SK-N-MC (cell line): ENCODE results near the gene PEX11B.
"Not testable (repeated sequence)": the region's sequence is repeated elsewhere in the genome, so short reads cannot be mapped to it uniquely, and the experiment has no call there.

Experiments used
- DNase-seq: peaks from one replicate; pipeline ENCODE4 v3.0.0-alpha.2; 2011; ENCODE audit warnings: low read depth, low spot score
- H3K27ac ChIP-seq: fragments of 200-600 bp; sonication (generic); 2 replicates; pipeline ENCODE4 v1.5.1; 2016; ENCODE audit warnings: mixed run types
- H3K36me3 ChIP-seq: fragments of 200-600 bp; sonication (generic); 2 replicates; pipeline ENCODE4 v1.6.1; 2017; ENCODE audit warnings: antibody characterized with exemption, low read length, mixed read lengths; ENCODE audit not compliant: insufficient read depth
- H3K4me3 ChIP-seq: fragments of 200-600 bp; sonication (generic); 2 replicates; pipeline ENCODE4 v1.5.1; 2016
- H3K9ac ChIP-seq: fragments of 200-600 bp; sonication (generic); 2 replicates; pipeline ENCODE4 v1.8.0; 2017; ENCODE audit warnings: mixed run types, mixed read lengths; ENCODE audit not compliant: insufficient read length
- H3K9me3 ChIP-seq: fragments of 200-600 bp; sonication (generic); 2 replicates; pipeline ENCODE4 v1.6.1; 2017; ENCODE audit warnings: low read depth, mild to moderate bottlenecking, antibody characterized with exemption, low read length, moderate library complexity, mixed read lengths
- EZH2 ChIP-seq: fragments of 200-600 bp; sonication (generic); IDR thresholded peaks from one replicate; pipeline ENCODE4 v1.6.1; 2017; ENCODE audit warnings: antibody characterized with exemption
- FOXP2 ChIP-seq: optimal IDR thresholded peaks from 2 replicates; pipeline ENCODE3; 2011; ENCODE audit warnings: mild to moderate bottlenecking, moderate library complexity; ENCODE audit not compliant: insufficient read depth; ENCODE audit errors: extremely low read length, control extremely low read depth
- POLR2AphosphoS5 ChIP-seq: IDR thresholded peaks from 2 replicates; pipeline ENCODE4 v1.6.1; 2012; ENCODE audit warnings: mild to moderate bottlenecking, low read depth, low read length, borderline replicate concordance

PEX11B gene

DNA sequence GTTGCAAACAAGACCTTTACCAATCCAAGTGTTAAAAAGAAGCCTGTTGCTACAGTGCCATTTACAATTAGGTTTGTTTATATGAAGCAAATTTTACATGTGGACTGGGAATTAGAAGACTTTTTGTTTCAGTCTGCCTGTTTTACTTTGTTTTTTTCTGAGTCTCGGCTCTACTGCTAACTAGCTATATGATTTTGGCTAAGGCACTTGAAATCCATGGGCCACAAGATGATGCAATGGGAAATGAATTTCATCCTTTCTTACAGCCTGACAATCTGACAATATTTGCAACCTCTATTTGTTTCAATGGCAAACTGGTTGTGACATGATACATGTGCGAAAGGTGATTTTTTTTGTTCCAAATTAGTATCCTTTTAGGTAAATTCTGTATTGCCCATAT lies 3.7 kb upstream of the PEX11B start:
- peak overlapping the region; percentile 57; the same call in 1 of the 2 replicates for H3K27ac ChIP-seq
- no peak overlapping the region for H3K4me3 ChIP-seq
- TF ChIP-seq EZH2: no peak
- TF ChIP-seq POLR2AphosphoS5: no peak
- TF ChIP-seq FOXP2: no peak
- DNase-seq: no peak
- no peak overlapping the region for H3K9ac ChIP-seq
- H3K36me3 ChIP-seq: peaks cover 21% of the 10 kb centered on the region
- no peaks in the 10 kb centered on the region for H3K9me3 ChIP-seq

DNA sequence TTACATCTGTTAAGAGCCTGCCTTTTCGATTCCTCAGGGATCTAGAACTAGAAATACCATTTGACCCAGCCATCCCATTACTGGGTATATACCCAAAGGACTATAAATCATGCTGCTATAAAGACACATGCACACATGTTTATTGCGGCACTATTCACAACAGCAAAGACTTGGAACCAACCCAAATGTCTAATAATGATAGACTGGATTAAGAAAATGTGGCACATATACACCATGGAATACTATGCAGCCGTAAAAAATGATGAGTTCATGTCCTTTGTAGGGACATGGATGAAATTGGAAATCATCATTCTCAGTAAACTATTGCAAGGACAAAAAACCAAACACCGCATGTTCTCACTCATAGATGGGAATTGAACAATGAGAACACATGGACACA lies 1.8 kb upstream of the PEX11B start:
- not testable (repeated sequence) for H3K4me3 ChIP-seq

DNA sequence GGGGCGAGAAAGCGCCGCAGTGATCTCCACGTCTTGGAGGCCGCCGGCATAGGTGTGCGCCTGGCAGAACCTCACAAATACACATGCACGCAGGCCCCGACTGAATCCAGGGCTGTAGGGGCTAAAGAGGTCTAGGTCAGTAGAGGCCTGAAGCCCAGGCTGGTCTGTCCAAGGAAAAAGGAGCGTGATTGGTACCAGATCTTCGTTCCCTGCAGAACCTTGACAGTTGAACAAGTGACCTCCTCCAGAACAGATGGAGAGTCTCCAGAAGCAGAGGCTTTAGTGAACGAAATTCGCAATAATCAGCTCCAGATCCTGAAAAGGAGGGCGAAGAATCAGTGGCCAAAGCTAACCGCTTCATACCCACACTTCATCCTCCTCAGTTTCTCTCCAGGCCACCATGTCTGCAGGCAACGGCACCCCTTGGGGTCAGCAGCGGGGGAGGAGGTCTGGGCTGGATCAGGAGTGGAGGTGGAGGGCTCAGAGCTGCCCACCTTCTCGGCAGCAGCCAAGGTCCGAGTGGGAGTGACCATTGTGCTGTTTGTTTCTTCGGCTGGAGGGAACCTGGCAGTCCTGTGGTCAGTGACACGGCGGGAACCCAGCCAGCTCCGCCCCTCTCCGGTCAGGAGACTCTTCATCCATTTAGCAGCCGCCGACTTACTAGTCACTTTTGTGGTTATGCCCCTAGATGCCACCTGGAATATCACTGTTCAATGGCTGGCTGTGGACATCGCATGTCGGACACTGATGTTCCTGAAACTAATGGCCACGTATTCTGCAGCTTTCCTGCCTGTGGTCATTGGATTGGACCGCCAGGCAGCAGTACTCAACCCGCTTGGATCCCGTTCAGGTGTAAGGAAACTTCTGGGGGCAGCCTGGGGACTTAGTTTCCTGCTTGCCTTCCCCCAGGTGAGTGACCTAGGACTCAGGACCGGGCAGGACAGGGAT lies 749 bp upstream of the PEX11B start:
- Histone ChIP-seq H3K4me3 (peak overlapping the region; percentile 90), H3K27ac (peak overlapping the region; percentile 84), H3K9me3 (no peaks in the 10 kb centered on the region), H3K9ac (peak overlapping the region; percentile 87), H3K36me3 (peaks cover 9% of the 10 kb centered on the region)
- TF ChIP-seq EZH2 (no peak), FOXP2 (no peak), POLR2AphosphoS5 (no peak)
- no peak for DNase-seq

More for the DNA sequence above, 1.8 kb upstream of the PEX11B start:
- H3K9me3 ChIP-seq, H3K9ac ChIP-seq, H3K27ac ChIP-seq, H3K36me3 ChIP-seq, DNase-seq: not testable (repeated sequence)

DNA sequence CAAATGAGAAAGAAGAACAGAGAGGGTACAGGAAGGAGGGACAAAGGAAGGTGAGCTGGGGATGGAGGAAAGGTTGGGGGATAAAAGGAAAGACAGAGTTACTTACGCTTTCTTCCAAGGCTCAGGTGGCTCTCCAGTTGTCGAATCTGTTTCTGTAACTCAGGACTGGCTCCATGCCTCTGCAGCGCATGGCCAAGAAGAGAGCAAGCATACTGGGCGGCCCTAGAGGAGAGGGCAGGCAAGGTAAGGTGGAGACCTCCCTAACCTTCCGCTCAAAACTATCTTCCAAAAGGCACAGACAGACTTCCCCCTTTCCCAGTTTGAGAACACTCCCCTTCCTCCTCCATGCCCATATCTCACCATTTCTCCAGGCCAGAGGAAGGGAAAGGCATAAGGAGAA lies 922 bp downstream of the PEX11B start:
- TF ChIP-seq POLR2AphosphoS5: no peak
- no peak for TF ChIP-seq EZH2
- TF ChIP-seq FOXP2: no peak
- Histone ChIP-seq H3K27ac (no peak overlapping the region), H3K9ac (peak overlapping the region; percentile 87), H3K9me3 (no peaks in the 10 kb centered on the region), H3K36me3 (no peaks in the 10 kb centered on the region), H3K4me3 (peak overlapping the region; percentile 90)
- no peak for DNase-seq

DNA sequence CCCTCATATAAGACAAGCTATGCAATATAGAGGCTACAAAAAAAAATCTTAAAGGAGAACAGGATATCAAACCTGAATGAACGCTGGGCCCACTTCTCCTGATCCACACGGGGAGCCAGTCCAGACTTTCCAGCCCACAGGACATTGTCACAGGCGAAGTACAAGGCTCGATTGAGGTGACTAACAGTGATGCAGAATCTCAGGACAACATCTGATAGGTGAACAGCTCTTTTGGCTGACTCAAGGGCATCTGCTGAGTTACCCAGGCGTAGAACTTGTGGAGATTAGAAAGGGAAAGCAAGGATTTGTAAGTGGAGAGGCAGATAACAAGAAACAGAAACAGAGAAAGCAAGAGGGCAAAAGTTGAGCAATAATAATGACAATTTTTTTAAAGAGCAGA lies 1.8 kb downstream of the PEX11B start:
- no peaks in the 10 kb centered on the region for H3K36me3 ChIP-seq
- H3K9ac ChIP-seq: no peak overlapping the region

DNA sequence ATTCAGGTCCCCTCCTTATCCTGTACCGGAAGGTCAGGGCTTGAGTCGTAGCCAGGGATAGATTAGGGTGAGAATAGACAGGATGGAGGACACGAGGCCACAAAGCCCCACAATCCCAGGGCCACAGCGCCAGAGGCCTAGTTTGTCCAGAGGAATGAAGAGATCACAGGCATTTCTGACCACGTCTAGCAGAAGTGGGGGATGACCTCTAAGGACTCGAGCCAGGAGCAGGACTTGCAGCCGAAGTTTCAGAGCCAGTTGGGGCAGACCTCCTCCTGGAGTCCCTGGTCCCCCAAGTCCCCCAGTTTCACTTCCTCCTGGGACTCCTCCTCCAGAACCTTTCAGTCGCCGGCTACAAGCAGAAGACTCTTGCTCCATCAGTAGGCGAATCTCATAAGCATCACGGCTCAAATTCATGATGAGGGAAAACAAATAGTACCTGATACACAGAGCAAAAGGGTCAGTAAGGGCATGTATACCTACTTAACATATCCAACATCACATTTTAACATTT lies 6.3 kb downstream of the PEX11B start:
- H3K9ac ChIP-seq: no peak overlapping the region
- TF ChIP-seq EZH2: no peak
- no peak for TF ChIP-seq POLR2AphosphoS5
- no peak for TF ChIP-seq FOXP2
- H3K4me3 ChIP-seq: no peak overlapping the region
- DNase-seq: no peak
- no peaks in the 10 kb centered on the region for H3K9me3 ChIP-seq
- no peak overlapping the region for H3K27ac ChIP-seq
- H3K36me3 ChIP-seq: no peaks in the 10 kb centered on the region; the same call in 1 of the 2 replicates

More for the DNA sequence above, 1.8 kb downstream of the PEX11B start:
- no peak overlapping the region for H3K4me3 ChIP-seq
- no peak for DNase-seq
- no peak overlapping the region for H3K27ac ChIP-seq
- H3K9me3 ChIP-seq: no peaks in the 10 kb centered on the region
- TF ChIP-seq FOXP2: no peak
- TF ChIP-seq EZH2: no peak
- no peak for TF ChIP-seq POLR2AphosphoS5

DNA sequence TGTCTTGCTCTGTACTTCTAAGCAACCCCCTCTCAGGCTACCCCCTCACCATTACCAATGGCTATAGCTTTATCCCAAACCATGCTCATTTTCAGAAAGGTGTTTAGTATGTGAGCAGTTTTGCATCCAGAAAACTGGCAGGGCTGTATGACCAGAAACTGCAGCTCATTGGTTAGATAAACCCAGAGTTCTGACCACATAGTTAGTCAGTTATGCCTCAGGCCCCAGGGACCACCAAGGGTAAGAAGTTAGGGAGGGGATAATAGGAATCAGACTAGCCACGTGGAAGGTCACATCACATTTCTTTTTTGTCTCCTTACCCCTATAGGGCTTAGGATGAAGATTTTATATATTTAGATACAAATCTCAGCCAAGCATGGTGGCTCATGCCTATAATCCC lies 9.9 kb downstream of the PEX11B start:
- Histone ChIP-seq H3K36me3 (no peaks in the 10 kb centered on the region; the same call in 1 of the 2 replicates), H3K27ac (no peak overlapping the region), H3K4me3 (no peak overlapping the region), H3K9me3 (no peaks in the 10 kb centered on the region), H3K9ac (no peak overlapping the region)
- no peak for DNase-seq
- no peak for TF ChIP-seq POLR2AphosphoS5
- no peak for TF ChIP-seq FOXP2
- no peak for TF ChIP-seq EZH2

DNA sequence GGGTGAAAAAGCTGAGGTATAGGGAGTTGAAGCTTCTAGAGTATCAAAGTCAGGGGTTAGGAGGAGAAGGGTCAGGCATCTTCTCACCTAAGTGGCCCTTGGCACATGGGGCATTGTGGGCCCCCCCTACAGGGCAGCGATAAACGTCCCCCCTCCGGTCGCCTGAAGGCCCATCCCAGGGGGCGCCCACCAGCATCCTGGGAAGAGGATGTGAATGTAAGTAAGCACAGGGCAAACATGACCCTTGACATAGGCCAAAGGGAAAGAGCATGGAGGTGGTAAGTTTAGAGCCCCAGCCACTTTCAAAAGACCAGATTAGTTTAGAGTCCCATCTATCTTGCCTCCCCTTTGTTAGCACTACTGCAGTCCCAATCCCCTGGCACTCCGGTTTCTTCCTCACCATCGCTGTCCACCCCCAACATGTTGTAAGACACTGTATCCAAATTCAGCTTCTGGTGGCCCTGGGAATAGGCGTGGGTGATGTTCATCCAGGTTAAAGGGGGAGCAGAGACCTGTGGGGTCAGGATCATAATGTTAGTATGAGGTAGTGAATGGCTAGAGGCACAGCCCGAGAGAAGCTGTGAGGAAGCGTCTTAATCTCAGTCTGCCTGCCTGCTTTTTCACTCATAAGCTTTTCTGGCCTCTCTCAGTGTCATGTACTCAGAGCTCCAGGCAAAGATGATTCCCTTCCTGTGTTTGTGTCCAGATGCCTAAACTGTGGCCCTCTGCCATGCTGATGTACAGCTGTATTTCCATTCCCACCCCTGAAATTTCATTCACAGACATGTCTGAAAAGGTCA lies 11.4 kb downstream of the PEX11B start:
- no peak overlapping the region for H3K4me3 ChIP-seq
- H3K9me3 ChIP-seq: no peaks in the 10 kb centered on the region
- H3K27ac ChIP-seq: no peak overlapping the region
- H3K9ac ChIP-seq: no peak overlapping the region
- H3K36me3 ChIP-seq: no peaks in the 10 kb centered on the region; the same call in 1 of the 2 replicates
- TF ChIP-seq EZH2 (no peak), POLR2AphosphoS5 (no peak), FOXP2 (no peak)
- no peak for DNase-seq
